NCI-H446 (cell line): Measurements from ENCODE around the gene APOA5.
"Not testable (repeated sequence)": the region's sequence is repeated elsewhere in the genome, so short reads cannot be mapped to it uniquely, and the experiment has no call there.

Source experiments
- DNase-seq, 2 experiments: peaks; one replicate each; lab custom pipeline; 2025; lab: John Stamatoyannopoulos, UW

The APOA5 gene, protein sequence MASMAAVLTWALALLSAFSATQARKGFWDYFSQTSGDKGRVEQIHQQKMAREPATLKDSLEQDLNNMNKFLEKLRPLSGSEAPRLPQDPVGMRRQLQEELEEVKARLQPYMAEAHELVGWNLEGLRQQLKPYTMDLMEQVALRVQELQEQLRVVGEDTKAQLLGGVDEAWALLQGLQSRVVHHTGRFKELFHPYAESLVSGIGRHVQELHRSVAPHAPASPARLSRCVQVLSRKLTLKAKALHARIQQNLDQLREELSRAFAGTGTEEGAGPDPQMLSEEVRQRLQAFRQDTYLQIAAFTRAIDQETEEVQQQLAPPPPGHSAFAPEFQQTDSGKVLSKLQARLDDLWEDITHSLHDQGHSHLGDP

DNA sequence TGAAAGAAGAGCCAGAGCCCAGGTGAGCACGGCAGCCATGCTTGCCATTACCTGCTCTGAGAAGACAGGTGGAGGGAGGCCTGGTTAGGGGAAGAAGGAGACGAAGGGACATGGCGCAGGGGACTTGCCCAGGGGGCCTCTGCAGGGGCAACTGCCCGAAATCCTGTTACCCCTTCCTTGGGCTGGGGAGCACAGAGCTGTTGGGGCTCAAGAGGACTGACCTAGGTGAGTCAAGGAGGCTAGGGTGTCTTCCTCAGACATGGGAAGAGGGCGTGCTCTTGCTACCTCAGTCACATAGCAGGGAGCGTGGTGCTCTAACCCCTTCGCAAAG lies at the start of gene APOA5:
APOA5 (minus strand) TSS at position 67 of the 331 bp plus-strand sequence; CDS start at position 48, 19 bp downstream.
- no peak for DNase-seq

DNA sequence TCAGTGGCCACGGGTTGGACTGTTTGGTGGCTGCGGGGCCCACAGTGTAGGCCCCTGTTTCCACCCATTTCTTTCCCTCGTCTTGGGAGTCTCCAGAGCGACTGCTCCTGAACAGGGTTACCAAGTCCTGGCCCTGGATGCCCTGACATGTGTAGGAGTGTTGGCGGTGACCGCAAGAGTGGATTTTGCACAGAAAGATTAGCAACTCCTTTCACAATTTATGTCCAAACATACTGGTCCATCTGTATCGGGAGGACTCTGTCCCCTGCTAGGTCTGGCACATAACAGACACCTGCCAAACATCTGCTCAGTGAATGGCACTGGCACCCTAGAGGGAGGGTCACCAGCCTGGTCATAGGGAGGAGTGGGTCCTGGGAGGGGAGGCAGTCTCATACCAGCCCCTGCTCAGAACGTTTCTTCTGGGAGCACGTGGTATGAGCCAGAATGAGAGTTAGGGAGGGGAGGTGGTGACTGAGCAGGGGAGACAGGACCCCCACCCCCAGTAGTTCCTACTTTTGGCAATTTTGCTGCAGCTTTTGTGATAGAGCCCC lies 49.1 kb upstream of the APOA5 start:
- no peak for DNase-seq

DNA sequence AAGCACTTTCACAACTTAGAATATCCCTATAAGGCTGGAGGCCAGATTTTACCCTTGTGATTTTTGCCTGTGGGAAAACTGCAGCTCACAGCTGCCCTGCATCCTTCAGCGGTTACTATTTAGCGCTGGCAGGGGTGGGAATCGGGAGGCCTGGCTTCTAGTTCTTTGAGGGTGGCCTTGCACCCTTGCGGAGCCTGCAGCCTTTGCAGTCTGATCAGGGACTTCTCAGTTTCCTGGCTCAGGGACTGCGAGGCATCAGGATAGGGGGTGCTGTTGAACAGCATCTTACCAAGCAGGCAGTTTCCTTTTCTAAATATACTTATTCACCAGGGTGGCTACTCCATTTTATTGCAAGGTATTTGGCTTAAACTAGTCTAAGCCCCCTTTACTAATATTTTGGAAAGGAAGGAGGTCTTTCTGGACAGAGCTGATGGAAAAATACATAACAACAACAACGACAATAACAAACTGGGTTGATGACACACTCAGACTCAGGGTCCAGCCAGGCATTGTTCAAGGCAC lies 48.6 kb upstream of the APOA5 start:
- no peak for DNase-seq

DNA sequence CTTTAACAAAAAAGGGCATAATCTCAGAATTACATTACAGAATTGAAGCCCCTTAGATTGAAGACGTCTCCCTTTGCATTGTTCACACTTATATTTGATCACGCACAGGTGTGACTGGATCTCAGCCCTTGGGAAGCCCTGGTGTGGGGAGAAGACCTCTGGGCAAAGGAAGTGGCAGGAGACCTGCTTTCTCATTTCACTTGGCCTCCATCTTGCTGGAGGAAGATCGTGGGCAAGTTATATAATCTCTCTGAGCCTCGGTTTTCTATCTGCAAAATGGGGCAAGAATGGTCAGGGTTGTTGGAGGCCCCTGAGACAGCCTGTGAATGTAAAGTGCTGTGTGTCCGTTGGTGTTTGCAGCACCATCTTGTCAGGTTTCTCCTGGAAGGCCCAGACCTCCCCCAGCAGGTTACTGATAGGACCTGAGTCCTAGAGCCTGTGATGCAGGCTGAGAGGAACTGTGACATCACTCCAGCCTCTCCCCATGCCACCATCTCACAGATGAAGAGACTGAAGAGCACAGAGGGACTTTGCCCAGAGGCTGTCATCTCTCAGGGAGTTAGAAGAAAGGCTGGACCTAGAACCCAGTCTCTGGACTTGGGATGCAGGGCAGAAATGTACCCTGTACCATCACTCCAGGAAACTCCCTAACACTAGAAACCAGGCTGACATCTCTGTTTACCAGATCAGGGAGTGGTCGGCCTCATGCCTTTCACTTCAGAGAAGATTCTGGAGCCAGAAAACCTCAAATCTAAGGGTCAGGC lies 46.8 kb upstream of the APOA5 start:
- DNase-seq, result no peak

DNA sequence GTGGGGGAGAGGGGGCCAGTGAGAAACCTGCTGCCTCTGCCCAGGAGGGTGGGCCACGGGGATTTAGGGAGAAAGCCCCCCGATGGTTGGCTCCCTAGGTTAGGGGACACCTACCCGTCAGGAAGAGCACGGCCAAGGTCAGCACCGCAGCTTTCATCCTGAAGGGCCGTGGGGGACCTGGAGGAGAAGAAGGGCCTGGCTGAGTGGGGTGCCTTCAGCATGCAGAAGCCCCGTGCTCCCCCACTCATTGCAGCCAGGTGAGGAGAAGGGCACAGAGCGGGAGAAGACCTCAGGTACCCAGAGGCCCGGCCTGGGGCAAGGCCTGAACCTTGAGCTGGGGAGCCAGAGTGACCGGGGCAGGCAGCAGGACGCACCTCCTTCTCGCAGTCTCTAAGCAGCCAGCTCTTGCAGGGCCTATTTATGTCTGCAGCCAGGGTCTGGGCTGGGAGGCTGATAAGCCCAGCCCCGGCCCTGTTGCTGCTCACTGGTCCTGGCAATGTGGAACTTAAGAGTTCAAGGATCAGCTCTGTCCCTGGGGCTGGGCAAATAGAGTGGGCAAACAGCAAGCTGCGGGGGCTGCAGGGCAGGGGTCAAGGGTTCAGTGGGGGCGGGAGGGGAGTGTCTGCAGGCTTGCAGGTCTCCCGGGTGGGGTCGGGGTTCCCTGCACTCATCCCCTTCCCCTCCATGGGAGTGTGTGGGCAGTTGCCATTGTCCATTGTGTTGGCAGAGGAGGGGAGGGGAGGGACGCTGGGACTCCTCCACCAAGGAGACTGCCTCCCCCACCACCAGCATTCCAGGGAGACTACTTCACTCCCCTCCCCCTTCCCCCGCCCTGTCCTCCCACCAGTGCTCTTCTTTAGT lies 45.8 kb upstream of the APOA5 start, which contains the start of gene APOA1:
APOA1 (minus strand) TSS at position 392 of the 861 bp plus-strand sequence; CDS start at position 157, 235 bp downstream.
- DNase-seq, result no peak

DNA sequence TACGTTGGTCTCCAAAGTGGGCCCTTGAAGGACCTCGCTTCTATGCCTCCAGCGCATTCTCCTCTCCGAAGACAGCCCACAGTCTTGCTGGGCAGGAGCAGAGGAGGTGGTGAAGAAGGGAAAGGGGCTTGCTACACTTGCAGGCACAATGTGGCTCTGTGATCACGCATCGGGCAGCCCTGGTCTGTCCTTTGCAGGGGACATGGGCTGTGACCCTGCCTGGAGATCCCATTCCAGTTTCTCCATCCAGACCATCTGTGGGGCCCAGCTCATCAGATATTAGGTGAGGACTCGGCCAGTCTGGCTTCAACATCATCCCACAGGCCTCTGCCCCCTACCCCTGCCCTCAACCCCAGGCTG lies 44.9 kb upstream of the APOA5 start:
- DNase-seq, result peak in 1 of 2 experiments; percentile 25

DNA sequence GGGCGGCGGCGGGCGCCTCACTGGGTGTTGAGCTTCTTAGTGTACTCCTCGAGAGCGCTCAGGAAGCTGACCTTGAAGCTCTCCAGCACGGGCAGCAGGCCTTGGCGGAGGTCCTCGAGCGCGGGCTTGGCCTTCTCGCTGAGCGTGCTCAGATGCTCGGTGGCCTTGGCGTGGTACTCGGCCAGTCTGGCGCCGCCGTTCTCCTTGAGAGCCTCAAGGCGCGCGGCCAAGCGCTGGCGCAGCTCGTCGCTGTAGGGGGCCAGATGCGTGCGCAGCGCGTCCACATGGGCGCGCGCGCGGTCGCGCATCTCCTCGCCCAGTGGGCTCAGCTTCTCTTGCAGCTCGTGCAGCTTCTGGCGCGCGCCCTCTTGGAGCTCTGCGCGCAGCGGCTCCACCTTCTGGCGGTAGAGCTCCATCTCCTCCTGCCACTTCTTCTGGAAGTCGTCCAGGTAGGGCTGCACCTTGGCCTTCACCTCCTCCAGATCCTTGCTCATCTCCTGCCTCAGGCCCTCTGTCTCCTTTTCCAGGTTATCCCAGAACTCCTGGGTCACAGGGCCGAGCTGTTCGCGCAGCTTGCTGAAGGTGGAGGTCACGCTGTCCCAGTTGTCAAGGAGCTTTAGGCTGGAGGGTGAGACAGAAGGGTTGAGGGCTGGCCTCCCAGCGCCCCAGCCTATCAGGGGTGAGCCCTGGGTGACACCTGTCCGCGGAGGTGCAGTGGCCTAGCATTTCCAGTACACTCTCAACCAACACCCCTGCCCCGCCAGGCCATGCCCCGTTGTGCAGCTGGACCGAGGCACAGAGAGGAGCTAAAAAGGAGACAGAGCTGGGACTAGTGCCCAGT lies 44.3 kb upstream of the APOA5 start:
- DNase-seq, result peak; percentile 86 to 98

DNA sequence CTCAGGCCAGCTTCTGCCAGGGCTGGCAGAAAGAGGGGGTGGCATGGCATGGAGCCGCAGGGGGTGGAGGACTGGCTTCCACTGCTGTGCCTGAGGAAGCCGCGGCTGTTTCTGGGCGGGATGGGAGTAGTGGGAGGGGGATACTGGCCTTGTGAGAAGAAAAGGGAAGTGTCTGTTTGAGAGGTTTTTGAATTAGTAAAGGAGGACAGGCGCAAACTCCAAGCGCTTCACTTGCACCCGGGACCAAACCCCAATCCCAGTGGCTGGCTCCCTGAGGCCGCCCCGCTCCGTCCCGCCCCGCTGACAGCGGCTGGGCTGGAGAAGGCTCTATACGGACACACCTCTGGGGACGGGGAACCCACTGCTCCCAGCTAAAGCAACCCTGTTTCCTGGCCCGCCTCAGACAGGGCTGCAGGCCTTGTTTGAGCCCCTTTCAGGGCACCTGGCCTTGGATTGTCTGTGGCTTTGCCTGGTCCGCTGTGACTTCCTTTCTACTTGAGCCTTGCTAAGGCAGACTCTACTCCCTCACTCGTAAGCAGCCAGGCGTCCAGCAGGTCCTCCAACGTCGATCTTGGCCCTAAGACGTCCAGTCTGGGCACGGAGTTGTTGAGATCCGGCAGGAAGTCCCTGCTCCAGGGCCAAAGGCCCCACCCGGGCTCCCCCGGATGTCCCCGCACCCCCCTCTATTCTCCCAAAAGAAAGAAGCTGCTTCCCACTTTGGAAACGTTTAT lies 43.5 kb upstream of the APOA5 start:
- no peak for DNase-seq

DNA sequence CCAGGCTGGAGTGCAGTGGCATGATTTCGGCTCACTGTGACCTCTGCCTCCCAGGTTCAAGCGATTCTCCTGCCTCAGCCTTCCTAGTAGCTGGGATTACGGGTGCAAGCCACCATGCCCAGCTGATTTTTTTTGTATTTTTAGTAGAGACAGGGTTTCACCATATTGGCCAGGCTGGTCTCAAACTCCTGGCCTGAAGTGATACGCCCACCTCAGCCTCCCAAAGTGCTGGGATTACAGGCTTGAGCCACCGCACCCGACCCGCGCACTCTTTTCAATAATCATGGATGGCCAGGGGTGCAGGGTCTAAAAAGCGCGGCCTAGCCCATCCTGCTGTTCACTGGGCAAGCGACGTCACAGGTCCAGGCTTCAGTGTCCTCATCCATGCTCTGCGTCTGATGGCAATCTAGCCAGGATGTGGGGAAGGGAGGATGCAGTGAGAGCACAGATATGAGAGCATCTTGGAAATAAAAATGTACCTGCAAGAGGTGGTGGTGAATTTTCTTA lies 42.9 kb upstream of the APOA5 start:
- not testable (repeated sequence) for DNase-seq

DNA sequence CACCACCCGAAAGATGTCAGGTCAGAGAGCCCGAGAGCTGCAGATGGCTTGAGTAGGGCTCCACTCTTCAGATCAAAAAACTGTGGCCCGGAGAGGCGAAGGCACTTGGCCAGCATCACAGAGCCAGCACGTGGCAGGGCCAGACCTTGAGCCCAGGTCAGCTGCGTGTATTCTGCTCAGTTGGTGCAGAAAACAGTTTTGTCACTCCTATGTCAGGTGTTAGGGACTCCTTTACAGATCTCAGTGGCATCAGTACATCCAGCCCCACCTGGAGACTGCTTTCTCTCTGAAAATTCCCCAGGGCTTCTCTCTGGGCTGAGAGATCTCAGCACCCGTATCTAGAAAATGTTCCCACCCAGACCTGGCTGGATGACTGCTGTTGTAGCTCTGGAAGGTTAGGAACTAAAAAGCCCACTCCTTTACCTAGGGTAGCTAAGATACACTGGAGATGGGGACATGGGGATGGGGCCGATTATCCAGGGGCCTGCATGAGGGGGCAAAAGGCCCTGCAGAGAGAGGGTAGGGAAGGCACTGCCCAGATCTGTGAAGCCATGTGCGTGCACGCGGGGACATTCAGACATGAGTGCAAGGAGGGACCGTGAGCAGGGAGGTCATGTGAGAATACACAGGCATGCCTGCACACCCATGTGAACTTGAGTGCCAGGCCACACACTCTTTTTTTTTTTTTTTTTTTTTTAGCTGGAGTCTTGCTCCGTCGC lies 42.3 kb upstream of the APOA5 start:
- DNase-seq, result no peak

DNA sequence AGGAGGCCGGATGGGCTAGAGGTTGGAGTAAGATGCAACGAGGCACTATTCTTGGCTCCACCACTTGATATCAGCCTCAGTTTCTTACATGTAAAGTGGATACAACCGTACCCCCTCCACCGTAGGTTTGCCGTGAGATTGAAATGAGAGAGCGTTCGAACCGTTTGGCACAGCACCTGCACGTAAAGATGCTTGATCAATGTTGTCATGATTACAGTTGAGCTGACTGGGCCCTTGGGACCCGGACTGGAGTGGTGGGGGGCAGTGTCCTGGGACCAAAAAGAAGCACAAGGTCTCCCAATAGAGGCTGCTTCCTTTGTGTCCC lies 41.8 kb upstream of the APOA5 start:
- DNase-seq, result no peak

DNA sequence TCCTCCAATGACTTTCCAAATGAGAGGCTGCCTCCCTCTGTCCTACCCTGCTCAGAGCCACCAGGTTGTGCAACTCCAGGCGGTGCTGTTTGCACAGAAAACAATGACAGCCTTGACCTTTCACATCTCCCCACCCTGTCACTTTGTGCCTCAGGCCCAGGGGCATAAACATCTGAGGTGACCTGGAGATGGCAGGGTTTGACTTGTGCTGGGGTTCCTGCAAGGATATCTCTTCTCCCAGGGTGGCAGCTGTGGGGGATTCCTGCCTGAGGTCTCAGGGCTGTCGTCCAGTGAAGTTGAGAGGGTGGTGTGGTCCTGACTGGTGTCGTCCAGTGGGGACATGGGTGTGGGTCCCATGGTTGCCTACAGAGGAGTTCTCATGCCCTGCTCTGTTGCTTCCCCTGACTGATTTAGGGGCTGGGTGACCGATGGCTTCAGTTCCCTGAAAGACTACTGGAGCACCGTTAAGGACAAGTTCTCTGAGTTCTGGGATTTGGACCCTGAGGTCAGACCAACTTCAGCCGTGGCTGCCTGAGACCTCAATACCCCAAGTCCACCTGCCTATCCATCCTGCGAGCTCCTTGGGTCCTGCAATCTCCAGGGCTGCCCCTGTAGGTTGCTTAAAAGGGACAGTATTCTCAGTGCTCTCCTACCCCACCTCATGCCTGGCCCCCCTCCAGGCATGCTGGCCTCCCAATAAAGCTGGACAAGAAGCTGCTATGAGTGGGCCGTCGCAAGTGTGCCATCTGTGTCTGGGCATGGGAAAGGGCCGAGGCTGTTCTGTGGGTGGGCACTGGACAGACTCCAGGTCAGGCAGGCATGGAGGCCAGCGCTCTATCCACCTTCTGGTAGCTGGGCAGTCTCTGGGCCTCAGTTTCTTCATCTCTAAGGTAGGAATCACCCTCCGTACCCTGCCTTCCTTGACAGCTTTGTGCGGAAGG lies 40.9 kb upstream of the APOA5 start:
- no peak for DNase-seq

DNA sequence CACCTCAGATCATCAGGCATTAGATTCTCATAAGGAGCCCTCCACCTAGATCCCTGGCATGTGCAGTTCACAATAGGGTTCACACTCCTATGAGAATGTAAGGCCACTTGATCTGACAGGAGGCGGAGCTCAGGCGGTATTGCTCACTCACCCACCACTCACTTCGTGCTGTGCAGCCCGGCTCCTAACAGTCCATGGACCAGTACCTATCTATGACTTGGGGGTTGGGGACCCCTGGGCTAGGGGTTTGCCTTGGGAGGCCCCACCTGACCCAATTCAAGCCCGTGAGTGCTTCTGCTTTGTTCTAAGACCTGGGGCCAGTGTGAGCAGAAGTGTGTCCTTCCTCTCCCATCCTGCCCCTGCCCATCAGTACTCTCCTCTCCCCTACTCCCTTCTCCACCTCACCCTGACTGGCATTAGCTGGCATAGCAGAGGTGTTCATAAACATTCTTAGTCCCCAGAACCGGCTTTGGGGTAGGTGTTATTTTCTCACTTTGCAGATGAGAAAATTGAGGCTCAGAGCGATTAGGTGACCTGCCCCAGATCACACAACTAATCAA lies 40.2 kb upstream of the APOA5 start:
- no peak for DNase-seq

DNA sequence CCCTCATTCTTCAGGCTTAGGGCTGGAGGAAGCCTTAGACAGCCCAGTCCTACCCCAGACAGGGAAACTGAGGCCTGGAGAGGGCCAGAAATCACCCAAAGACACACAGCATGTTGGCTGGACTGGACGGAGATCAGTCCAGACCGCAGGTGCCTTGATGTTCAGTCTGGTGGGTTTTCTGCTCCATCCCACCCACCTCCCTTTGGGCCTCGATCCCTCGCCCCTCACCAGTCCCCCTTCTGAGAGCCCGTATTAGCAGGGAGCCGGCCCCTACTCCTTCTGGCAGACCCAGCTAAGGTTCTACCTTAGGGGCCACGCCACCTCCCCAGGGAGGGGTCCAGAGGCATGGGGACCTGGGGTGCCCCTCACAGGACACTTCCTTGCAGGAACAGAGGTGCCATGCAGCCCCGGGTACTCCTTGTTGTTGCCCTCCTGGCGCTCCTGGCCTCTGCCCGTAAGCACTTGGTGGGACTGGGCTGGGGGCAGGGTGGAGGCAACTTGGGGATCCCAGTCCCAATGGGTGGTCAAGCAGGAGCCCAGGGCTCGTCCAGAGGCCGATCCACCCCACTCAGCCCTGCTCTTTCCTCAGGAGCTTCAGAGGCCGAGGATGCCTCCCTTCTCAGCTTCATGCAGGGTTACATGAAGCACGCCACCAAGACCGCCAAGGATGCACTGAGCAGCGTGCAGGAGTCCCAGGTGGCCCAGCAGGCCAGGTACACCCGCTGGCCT lies 38.7 kb upstream of the APOA5 start:
- DNase-seq, result no peak

DNA sequence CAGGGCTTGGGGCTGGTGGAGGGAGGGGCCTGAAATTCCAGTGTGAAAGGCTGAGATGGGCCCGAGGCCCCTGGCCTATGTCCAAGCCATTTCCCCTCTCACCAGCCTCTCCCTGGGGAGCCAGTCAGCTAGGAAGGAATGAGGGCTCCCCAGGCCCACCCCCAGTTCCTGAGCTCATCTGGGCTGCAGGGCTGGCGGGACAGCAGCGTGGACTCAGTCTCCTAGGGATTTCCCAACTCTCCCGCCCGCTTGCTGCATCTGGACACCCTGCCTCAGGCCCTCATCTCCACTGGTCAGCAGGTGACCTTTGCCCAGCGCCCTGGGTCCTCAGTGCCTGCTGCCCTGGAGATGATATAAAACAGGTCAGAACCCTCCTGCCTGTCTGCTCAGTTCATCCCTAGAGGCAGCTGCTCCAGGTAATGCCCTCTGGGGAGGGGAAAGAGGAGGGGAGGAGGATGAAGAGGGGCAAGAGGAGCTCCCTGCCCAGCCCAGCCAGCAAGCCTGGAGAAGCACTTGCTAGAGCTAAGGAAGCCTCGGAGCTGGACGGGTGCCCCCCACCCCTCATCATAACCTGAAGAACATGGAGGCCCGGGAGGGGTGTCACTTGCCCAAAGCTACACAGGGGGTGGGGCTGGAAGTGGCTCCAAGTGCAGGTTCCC lies 38.0 kb upstream of the APOA5 start, which contains the start of gene APOC3:
APOC3 (plus strand) TSS at position 383 of the 659 bp plus-strand sequence. CDS start 676 bp downstream, outside the sequence.
- no peak for DNase-seq

DNA sequence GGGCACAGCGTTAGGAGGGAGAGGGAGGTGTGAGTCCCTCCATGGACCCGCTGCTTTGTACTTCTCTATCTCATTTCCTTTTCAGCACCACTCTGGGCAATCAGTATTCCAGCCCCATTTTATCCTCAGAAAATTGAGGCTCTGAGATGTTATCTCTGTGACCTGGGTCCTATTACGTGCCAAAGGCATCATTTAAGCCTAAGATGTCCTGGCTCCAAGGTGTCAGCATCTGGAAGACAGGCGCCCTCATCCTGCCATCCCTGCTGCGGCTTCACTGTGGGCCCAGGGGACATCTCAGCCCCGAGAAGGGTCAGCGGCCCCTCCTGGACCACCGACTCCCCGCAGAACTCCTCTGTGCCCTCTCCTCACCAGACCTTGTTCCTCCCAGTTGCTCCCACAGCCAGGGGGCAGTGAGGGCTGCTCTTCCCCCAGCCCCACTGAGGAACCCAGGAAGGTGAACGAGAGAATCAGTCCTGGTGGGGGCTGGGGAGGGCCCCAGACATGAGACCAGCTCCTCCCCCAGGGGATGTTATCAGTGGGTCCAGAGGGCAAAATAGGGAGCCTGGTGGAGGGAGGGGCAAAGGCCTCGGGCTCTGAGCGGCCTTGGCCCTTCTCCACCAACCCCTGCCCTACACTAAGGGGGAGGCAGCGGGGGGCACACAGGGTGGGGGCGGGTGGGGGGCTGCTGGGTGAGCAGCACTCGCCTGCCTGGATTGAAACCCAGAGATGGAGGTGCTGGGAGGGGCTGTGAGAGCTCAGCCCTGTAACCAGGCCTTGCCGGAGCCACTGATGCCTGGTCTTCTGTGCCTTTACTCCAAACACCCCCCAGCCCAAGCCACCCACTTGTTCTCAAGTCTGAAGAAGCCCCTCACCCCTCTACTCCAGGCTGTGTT lies 37.2 kb upstream of the APOA5 start:
- no peak for DNase-seq
